GM12801 (cell line): ENCODE measurements around the gene DNLZ.

Source experiments
- CTCF ChIP-seq: IDR thresholded peaks from one replicate; pipeline ENCODE4 v1.5.1; 2011; ENCODE audit warnings: control low read depth; ENCODE audit not compliant: insufficient read length; ENCODE audit errors: extremely low read depth

Gene DNLZ

GRCh38 chr9:136337416-136338395, 25.8 kb downstream of the DNLZ start:
- no peak for TF ChIP-seq CTCF

- no peak for TF ChIP-seq CTCF
Observed at GRCh38 chr9:136336881-136337280, 26.7 kb downstream of the DNLZ start.

- TF ChIP-seq CTCF: no peak
Observed at GRCh38 chr9:136336156-136336870, 27.2 kb downstream of the DNLZ start.

DNA sequence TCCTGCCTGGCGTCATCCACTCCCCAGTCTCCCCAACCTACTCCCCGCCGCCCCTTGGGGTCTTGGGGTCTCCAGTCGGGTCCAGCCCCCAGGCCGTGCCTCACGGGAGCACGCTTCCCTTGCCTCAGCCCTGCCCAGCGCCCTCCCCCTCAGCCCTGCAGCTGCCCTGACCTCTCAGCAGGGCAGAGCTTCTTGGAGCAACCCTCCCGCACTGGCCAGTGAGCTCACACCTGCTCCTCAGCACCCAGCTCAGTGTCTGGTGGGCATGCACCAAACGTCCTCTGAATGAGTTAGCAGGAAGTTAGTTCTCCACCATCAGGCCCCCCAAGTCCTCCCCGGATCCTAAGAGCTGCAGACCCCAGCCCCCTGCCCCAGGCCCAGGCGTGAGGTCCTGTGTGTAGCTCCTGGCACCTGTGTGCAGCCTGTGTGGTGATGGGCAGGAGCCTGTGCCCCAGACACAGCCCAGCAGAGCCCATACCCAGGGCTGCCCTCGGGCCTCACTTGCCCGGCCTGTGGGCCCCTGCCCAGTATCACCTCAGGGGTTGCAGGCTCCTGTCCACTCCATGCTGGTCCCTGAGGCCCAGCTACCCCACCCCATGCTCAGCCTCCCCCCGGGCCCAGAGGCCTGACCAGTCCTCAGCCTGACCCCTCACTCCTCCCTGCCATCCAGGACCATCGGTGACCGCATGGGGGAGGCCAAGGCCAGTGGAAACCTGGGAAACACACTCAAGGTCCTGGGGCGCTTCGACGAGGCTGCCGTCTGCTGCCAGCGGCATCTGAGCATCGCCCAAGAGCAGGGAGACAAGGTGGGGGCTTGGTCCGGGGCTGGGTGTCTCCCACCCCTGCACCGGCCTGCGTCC, 28.0 kb downstream of the DNLZ start:
- TF ChIP-seq CTCF: no peak

DNA sequence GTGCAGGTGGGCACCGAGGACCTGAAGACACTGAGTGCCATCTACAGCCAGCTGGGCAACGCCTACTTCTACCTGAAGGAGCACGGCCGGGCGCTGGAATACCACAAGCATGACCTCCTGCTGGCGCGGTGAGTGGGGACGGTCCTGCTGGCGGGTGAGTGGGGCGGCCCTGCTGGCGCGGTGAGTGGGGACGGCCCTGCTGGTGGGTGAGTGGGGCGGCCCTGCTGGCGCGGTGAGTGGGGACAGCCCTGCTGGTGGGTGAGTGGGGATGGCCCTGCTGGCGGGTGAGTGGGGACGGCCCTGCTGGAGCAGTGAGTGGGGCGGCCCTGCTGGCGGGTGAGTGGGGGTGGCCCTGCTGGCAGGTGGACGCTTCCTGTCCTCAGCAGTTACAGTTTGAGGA, 29.0 kb downstream of the DNLZ start:
- no peak for TF ChIP-seq CTCF

GRCh38 chr9:136333486-136333885, 30.1 kb downstream of the DNLZ start:
- TF ChIP-seq CTCF: no peak

DNA sequence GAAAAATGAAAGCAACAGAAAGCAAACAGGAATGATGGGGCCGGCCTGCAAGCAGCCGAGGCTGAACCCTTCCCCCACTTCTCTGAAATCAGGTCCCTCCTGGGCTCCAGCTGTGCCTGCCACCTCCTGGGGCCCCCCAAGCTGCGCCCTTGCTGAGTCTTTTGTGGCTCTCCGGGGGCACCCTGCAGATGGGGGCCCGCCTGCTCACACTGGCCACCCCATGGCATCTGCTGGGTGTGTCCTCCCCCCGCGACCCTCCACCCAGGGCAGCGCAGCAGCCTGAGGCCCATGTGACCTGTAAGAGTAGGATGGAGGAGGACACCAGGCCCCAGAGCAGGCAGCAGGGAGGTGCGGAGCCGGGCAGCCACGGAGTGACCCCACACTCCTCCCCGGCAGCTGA, 30.5 kb downstream of the DNLZ start:
- no peak for TF ChIP-seq CTCF
